HG02588 (cell line): ENCODE measurements around the gene ZFYVE28.

Experiments used
- ATAC-seq: cut with Tn5 transposase; IDR thresholded peaks from one replicate; pipeline ENCODE4 v1.9.1; 2021; ENCODE audit warnings: mild to moderate bottlenecking, moderate library complexity; ENCODE audit not compliant: unreplicated experiment

Gene ZFYVE28

GRCh38 chr4:2264481-2265041 is 153.9 kb downstream of the ZFYVE28 start:
- ATAC-seq = no peak

GRCh38 chr4:2263926-2264321 is 154.5 kb downstream of the ZFYVE28 start:
- ATAC-seq = no peak

- ATAC-seq = no peak
These were observed 155.5 kb downstream of the ZFYVE28 start for GRCh38 chr4:2262944-2263250.

- ATAC-seq = peak; percentile 88
These were observed 156.1 kb downstream of the ZFYVE28 start for GRCh38 chr4:2262145-2262943.

GRCh38 chr4:2261853-2262144 is 156.6 kb downstream of the ZFYVE28 start, which contains the start of gene MXD4:
MXD4 (minus strand) TSS chr4:2262109; CDS start chr4:2261980, 129 bp downstream.
- ATAC-seq = no peak

- no peak for ATAC-seq
These were observed 157.2 kb downstream of the ZFYVE28 start for GRCh38 chr4:2261110-2261852.

GRCh38 chr4:2260344-2261109 is 157.9 kb downstream of the ZFYVE28 start:
- no peak for ATAC-seq

GRCh38 chr4:2259541-2260343 is 158.7 kb downstream of the ZFYVE28 start:
- ATAC-seq = no peak

DNA sequence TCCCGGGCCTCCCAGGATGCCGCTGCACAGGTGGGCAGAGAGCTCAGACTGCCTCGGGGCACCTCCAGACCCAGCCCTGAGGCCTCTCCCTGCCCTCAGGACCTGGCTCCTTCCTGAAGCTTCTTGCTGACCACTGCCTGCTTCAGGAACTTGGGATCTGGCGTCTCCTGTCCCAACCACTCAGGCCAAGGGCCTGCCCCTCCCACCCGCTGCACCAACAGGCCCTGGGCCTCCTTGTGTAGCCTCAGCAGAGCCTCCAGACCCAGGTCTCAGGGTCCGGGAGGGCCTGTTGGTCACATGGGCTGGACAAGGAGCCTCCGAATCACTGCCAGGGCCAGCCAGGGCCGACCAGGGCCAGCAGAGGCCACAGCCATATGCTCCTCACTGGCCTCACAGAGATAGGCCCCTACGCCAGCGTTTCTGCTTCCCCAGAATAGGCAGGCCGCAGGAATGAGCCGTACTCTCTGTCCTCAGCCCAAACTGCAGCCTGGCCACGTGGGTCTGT is 159.4 kb downstream of the ZFYVE28 start:
- no peak for ATAC-seq

GRCh38 chr4:2258091-2259035 is 160.1 kb downstream of the ZFYVE28 start:
- no peak for ATAC-seq

DNA sequence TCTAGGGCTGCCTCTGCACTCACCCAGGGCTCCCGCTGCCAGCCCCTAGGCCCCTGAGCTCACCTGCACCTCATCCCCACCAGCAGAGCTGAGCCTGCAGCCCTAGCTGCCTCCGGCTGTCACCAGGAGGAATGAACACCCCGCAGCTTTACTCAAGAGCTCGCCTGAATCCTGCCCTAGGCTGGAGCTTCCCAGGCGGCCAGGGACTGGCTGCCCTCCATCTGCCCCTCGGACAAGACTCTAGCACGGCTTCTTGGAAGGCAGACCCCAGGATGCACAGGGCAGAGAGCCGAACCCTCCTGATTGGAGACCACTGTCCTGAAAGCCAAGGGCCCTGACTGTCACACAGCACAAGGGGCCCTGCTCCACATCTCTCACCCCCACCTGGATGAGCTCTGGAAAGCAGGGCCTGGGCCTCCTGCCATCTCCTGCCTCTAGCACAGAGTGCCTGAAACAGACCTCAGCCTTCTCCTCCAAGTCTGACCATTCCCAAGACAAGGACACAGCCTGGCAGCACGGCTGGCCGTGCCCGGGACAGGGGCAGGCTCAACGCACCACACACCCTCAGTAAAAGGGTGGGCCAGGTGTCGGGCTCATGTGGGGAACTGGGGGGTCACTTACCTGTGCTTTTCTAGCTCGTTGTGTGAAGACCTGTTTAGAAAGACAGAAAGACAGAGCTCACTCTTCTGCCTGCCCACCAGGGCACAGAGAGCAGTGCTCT is 160.9 kb downstream of the ZFYVE28 start:
- no peak for ATAC-seq

GRCh38 chr4:2256781-2257191 is 161.7 kb downstream of the ZFYVE28 start:
- no peak for ATAC-seq

- ATAC-seq = no peak
These were observed 162.2 kb downstream of the ZFYVE28 start for GRCh38 chr4:2256156-2256731.

DNA sequence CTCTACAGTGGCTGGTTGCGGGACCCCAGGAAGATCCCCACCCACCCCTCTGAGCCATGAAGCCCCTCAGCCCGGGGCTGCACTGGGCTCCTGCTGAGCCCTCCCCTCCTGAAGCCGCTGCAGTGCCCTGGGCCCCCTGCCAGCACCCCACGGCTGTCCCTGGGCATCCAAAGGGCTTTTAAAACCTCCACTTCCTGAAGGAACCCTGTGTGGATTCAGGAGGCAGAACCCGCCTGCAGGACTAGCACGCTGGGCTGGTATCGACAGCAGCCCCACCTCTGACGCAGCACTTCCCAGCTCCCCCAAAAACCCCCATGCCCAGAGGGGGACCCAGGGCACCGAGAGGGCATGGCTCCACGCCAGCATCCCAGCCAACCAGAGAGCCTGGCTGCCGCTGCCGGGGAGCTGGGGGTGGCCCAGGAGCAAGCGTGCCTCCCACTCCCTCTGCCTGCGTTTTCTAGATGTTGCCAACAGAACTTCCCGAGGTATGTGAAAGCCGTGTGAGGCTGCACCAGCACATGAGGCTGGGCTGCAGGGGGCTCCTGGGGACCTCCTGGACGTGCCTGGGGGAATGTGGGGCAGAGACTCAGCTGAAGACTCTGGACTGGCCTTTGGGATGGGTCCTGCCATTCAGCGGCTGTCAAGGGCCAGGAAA is 162.8 kb downstream of the ZFYVE28 start:
- no peak for ATAC-seq

DNA sequence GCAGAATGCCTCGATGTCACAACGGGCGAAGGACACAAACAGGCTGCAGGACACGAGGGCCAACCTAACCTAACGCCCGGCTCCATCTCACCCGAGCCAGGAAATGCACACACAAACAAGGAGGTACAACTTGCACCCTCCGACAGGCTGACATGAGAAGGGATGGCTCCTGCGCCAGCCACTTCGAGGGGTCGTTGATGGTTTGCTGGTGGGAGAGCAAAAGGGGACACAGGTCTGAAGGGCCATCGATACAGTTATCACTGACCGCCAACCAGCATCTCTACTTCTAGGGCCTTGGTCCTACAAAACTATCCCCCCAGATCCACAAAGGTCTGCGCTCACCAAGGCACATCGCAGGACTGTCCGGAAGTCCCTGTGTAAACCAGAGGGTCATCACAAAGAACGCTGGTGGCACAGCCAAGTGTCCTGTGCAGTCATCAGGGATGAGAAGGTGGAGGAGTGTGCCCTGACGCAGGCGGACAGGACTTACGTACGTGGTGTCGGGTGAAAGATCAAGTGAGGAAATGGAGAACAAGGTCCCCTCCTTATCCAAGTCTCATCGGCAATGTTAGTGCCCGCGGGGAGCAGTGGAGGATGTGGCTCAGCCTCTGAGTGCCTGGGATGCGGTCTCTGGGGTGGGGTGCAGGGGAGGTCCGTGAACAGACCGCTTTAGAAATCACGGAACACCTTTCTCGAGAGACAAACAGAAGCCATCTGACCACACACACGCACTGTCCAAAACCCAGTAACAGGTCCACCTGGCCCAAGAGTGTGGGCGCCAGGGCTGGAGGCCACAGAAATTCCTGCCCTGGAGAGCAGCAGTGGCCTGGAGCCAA is 163.6 kb downstream of the ZFYVE28 start:
- ATAC-seq = no peak

GRCh38 chr4:2253160-2254084 is 165.0 kb downstream of the ZFYVE28 start:
- no peak for ATAC-seq
